Chondrocyte (in vitro differentiated cells): ENCODE results near the gene PARD3B. TPM values are rescaled to one million over a fixed set of nuclear protein-coding genes. Genes with fewer than 3 reads are reported as not detected.

ENCODE experiments used
- DNase-seq: peaks from one replicate; pipeline ENCODE4 v3.0.0; 2021; ENCODE audit warnings: mixed read lengths, low spot score
- H3K27ac Mint-ChIP-seq: one replicate; pipeline ENCODE4 v1.8.0; 2021; ENCODE audit warnings: mild to moderate bottlenecking, moderate library complexity, mixed read lengths; ENCODE audit not compliant: unreplicated experiment
- H3K27me3 Mint-ChIP-seq: 2 replicates; pipeline ENCODE4 v1.8.0; 2021; ENCODE audit warnings: low read depth, mixed read lengths
- H3K36me3 Mint-ChIP-seq: 2 replicates; pipeline ENCODE4 v1.8.0; 2021; ENCODE audit warnings: low read depth, mixed read lengths
- H3K4me1 Mint-ChIP-seq: 2 replicates; pipeline ENCODE4 v1.8.0; 2021; ENCODE audit warnings: low read depth, mild to moderate bottlenecking, mixed read lengths
- H3K4me3 Mint-ChIP-seq: one replicate; pipeline ENCODE4 v1.8.0; 2021; ENCODE audit warnings: mild to moderate bottlenecking, moderate library complexity, mixed read lengths; ENCODE audit not compliant: unreplicated experiment
- H3K9me3 Mint-ChIP-seq: 2 replicates; pipeline ENCODE4 v1.8.0; 2021; ENCODE audit warnings: low read depth, mixed read lengths
- total RNA-seq: library from RNA; stranded (reverse); gene quantifications from 3 replicates; pipeline ENCODE4 v1.2.1, GENCODE V29; 2021
- TF ChIP-seq, protein P1 (sequence below): fragments of 200-600 bp; sonication (generic); IDR thresholded peaks from 2 replicates; pipeline ENCODE4 v1.5.0; 2021; ENCODE audit warnings: antibody characterized with exemption, mild to moderate bottlenecking, moderate library complexity

PARD3B gene
- total RNA-seq, 1 donor from 2014 or later = 24.9 TPM

DNA sequence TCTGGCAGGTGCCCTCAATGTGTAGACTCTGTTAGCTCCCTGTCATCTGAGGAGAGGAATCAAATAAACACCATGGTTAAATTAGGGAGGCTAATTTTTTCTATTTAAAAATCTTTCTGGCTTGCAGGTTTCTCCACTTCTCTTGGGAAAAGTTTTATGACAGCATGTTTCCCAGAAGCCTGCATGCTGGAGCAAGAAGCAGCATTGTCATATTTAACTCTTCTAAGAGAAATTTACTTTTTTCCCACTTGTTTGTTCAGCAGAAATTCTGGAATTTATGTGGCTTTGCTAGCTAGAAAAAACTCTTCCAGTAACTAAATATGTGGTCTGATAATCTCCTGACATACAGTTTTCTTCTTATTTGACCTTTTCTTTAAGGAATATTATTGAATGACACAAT lies 230.5 kb downstream of the PARD3B start:
- TF ChIP-seq, protein P1, sequence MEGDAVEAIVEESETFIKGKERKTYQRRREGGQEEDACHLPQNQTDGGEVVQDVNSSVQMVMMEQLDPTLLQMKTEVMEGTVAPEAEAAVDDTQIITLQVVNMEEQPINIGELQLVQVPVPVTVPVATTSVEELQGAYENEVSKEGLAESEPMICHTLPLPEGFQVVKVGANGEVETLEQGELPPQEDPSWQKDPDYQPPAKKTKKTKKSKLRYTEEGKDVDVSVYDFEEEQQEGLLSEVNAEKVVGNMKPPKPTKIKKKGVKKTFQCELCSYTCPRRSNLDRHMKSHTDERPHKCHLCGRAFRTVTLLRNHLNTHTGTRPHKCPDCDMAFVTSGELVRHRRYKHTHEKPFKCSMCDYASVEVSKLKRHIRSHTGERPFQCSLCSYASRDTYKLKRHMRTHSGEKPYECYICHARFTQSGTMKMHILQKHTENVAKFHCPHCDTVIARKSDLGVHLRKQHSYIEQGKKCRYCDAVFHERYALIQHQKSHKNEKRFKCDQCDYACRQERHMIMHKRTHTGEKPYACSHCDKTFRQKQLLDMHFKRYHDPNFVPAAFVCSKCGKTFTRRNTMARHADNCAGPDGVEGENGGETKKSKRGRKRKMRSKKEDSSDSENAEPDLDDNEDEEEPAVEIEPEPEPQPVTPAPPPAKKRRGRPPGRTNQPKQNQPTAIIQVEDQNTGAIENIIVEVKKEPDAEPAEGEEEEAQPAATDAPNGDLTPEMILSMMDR = no peak
- Mint-ChIP-seq H3K27me3 (no peaks in the 10 kb centered on the region), H3K27ac (peak overlapping the region; percentile 42), H3K9me3 (no peaks in the 10 kb centered on the region), H3K4me3 (no peak overlapping the region), H3K4me1 (peaks cover 31% of the 10 kb centered on the region), H3K36me3 (no peaks in the 10 kb centered on the region)
- DNase-seq = no peak

DNA sequence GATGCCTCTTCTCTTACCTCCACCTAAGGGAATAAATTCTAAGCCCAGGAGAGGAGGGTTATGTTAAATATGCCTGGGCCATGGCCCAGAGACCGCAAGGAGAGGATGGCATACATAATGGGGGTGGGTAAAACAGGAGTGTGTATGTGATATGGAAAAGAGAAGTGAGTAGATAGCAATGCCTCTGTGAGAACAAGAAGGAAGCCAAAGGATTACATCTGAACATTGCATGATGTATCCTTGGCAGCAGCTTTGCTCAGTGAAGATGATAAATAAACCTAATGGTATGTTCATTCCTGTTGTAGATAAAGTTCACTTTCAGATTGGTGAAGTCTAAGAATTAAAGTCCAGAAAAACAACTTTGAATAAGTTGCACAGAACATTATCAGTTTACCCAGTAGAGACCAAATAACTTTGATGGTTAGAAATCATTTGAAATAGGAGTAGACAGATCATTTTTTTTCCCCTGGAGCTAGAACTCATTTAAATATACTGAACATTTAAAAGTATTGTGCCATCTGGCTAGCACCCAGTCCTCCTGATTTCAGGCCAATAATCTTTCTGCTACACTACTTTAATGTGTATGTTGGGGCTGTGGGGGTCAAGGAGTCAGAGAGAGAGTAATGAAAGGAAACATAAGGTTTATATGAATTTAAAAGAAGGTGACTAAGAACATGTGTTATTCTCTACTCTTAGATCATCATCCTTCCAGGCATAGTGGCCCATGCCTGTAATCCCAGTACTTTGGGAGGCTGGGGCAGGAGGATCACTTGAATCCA lies 231.7 kb downstream of the PARD3B start:
- TF ChIP-seq, protein P1 = no peak
- Mint-ChIP-seq H3K36me3 (no peaks in the 10 kb centered on the region), H3K27ac (peak overlapping the region; percentile 53), H3K4me1 (peaks cover 31% of the 10 kb centered on the region), H3K4me3 (no peak overlapping the region), H3K9me3 (no peaks in the 10 kb centered on the region), H3K27me3 (no peaks in the 10 kb centered on the region)
- no peak for DNase-seq

DNA sequence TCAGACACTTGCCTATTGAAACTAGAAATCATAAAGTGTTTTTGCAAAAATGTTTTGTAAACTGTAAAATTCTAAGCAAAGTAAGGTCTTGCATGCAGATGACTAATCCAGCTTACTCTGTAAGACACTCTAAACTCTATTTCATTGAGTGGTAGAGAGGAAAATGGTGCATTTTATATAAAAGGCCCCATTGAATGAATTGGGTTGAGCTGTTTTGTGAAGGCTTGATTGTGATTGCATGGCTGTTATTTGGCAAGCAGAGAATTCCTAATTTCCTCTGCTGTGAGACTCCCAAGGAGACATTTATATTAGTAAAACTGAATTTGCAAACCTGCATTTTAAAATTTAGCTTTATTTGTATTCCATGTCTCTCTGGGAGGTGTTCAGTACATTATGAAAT lies 234.5 kb downstream of the PARD3B start:
- Mint-ChIP-seq H3K27ac (no peak overlapping the region), H3K36me3 (no peaks in the 10 kb centered on the region), H3K27me3 (no peaks in the 10 kb centered on the region), H3K4me3 (no peak overlapping the region), H3K4me1 (peaks cover 27% of the 10 kb centered on the region), H3K9me3 (no peaks in the 10 kb centered on the region)
- DNase-seq = no peak
- TF ChIP-seq, protein P1 = no peak

DNA sequence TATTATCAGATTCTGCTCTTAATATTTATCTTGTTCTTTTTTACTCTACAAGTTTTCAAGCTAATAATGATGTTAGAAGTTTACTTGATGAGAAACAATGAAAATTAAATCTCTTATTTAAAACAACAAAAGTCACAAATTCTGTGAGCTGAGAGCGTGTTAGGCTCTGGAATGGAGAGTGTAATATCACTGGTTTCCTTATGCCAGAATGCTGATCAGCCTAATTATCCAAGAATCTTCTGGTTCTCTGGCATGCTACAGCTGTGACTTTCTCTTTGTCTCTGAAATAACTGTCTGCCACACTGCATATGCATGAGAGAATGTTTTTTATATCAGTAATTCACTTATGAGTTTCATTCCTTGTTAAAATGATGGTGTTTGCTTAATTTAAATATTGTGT lies 236.7 kb downstream of the PARD3B start:
- Mint-ChIP-seq H3K4me3 (no peak overlapping the region), H3K36me3 (no peaks in the 10 kb centered on the region), H3K4me1 (peaks cover 5% of the 10 kb centered on the region), H3K27ac (no peak overlapping the region), H3K27me3 (no peaks in the 10 kb centered on the region), H3K9me3 (no peaks in the 10 kb centered on the region)
- DNase-seq = no peak
- TF ChIP-seq, protein P1 = no peak

DNA sequence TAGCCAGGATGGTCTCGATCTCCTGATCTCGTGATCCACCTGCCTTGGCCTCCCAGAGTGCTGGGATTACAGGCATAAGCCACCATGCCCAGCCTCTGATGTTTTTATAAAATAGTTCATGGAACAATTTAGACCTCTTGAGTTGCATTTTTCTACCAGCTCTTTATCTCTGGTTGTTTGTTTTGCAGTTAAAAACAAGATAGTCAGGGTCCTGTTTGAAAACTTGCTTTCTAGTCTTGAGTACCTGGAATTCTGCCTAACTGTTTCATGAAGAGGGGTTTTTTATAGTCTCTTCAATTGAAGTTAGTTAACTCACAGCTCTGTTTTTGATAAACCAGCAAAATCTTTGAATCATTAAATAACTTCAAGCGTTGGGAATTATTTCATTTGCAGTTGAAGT lies 244.8 kb downstream of the PARD3B start:
- TF ChIP-seq, protein P1 = no peak
- H3K9me3 Mint-ChIP-seq = no peaks in the 10 kb centered on the region
- H3K4me3 Mint-ChIP-seq = no peak overlapping the region
- H3K36me3 Mint-ChIP-seq = no peaks in the 10 kb centered on the region
- DNase-seq = no peak
- H3K27me3 Mint-ChIP-seq = no peaks in the 10 kb centered on the region
- H3K4me1 Mint-ChIP-seq = peaks cover 39% of the 10 kb centered on the region
- H3K27ac Mint-ChIP-seq = no peak overlapping the region
